Heart left ventricle (tissue), 13 donors: ENCODE data around the gene A3GALT2.

ENCODE experiments used
- CTCF ChIP-seq, 12 donors: fragments of 200-600 bp; sonication (generic) in 4 of 12; IDR thresholded peaks; one replicate each; pipeline versions ENCODE4 v1.5.0 to v1.8.0; 2018 to 2022; ENCODE audit warnings: antibody characterized with exemption in 12 of 12, mild to moderate bottlenecking in 5 of 12
- POLR2A ChIP-seq, 2 donors: fragments of 450-650 bp; IDR thresholded peaks; one replicate each; pipeline ENCODE4 v1.6.1; 2017; ENCODE audit warnings: antibody characterized with exemption in 2 of 2, mild to moderate bottlenecking in 2 of 2, moderate library complexity in 2 of 2
- donor health status: ischemic (EF 13 %, LVEDD 7.1; RV severe dilation, severe dysfunction).
- donor health status: DM: no; HTN: yes; CAD: no.
- donor health status: DM: no; HTN: no; CAD: no.
- donor health status: ischemic (EF 25% LVEDD 6.9; RV normal size, moderate dysfunction).
- donor health status: ischemic (EF 25% LVEDD 5.7; RV mildly dilated, moderate dysfunction).
- donor health status: ischemic (EF 35%, LVEDD 5.7; RV mildly dilated, moderate dysfunction).
- donor health status: nonischemic (EF 11% LVEDD 7.7; RV severe dilation, severe dysfunction).
- donor health status: DM: yes; HTN: yes; CAD: no.
- donor health status: PGD.
- donor health status: ischemic (EF 29% LVEDD 5.4; RV normal size, mild dysfunction).
- donor health status: nonischemic (EF 23%, LVEDD 6.1; RV moderate dilation, normal function).

GRCh38 chr1:33297911-33298622 is 22.8 kb downstream of the A3GALT2 start:
- TF ChIP-seq CTCF (IDR thresholded peaks at IDR 0.05) (no peak), POLR2A (IDR thresholded peaks at IDR 0.05) (no peak)
